22Rv1 (cell line): ENCODE results near the gene DPRX.

Experiments
- ZFX ChIP-seq: fragments of 450-650 bp; IDR thresholded peaks from 2 replicates; pipeline ENCODE4 v1.6.1; 2017; ENCODE audit warnings: antibody characterized with exemption, borderline replicate concordance
- TF ChIP-seq, protein P1 (sequence below): fragments of 450-650 bp; IDR thresholded peaks from 2 replicates; pipeline ENCODE4 v1.5.1; 2017; ENCODE audit warnings: mild to moderate bottlenecking

DNA sequence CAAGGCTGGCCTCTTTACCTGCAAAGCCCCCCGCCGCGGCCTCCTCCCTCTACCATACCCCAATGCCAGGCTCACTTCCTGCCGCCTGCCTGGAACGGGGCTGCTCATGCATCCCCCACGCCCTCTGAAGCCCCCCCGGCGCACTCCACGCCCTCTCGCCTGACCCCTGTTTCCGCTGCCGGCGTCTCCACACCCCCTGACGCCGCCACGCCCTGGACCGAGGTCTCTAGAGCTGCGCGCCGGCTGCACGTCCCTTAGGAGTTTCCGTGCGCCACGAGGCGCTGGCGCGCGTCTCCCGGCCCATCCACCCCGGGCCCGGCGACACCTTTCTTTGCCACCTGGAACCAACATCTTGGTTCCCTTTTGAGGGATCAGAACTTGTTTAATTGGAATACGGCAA lies 16.0 kb downstream of the DPRX start:
- TF ChIP-seq, protein P1, sequence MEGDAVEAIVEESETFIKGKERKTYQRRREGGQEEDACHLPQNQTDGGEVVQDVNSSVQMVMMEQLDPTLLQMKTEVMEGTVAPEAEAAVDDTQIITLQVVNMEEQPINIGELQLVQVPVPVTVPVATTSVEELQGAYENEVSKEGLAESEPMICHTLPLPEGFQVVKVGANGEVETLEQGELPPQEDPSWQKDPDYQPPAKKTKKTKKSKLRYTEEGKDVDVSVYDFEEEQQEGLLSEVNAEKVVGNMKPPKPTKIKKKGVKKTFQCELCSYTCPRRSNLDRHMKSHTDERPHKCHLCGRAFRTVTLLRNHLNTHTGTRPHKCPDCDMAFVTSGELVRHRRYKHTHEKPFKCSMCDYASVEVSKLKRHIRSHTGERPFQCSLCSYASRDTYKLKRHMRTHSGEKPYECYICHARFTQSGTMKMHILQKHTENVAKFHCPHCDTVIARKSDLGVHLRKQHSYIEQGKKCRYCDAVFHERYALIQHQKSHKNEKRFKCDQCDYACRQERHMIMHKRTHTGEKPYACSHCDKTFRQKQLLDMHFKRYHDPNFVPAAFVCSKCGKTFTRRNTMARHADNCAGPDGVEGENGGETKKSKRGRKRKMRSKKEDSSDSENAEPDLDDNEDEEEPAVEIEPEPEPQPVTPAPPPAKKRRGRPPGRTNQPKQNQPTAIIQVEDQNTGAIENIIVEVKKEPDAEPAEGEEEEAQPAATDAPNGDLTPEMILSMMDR, result no peak
- TF ChIP-seq ZFX, result no peak
